ENCODE measurements around the gene EVA1C. TPM values are rescaled to one million over a fixed set of nuclear protein-coding genes. Genes with fewer than 3 reads are reported as not detected.
"Not testable (repeated sequence)": the region's sequence is repeated elsewhere in the genome, so short reads cannot be mapped to it uniquely, and the experiment has no call there.

The EVA1C gene
- total RNA-seq, 1 experiment from 2014 or later: 46.5 TPM

DNA sequence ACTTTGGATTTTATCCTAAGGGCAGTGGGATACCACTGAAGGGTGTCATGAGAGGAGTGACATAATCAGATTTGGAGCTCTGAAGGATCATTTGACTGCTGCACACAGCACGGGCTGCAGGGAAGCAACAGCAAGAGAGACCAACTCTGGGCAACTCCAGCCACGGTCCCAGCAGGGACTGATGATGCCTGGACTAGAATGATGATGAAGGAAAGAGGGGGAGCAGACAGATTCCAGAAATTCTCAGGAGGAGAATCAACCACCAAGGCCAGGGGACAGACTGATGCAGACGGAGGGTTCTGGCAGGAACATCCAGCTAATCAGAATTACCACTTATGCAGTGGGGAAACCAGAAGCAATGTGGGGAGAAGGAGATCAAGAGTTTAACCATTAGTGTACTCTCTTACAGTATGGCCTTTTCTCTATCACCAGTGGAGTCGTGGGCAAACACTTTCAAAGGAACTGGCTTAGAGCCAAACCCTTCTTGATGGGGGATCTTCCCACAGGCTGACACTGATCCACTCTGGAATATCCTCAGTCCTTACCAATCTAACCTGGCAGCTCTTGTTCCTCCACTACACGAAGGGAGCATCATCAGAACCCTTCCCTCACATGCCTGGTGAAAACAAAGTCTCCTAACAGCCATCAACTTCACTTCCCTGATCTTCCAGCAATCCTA lies 23.0 kb upstream of the EVA1C start:
- DNase-seq (ENCODE audit: extremely low read depth, low read depth): no peak

DNA sequence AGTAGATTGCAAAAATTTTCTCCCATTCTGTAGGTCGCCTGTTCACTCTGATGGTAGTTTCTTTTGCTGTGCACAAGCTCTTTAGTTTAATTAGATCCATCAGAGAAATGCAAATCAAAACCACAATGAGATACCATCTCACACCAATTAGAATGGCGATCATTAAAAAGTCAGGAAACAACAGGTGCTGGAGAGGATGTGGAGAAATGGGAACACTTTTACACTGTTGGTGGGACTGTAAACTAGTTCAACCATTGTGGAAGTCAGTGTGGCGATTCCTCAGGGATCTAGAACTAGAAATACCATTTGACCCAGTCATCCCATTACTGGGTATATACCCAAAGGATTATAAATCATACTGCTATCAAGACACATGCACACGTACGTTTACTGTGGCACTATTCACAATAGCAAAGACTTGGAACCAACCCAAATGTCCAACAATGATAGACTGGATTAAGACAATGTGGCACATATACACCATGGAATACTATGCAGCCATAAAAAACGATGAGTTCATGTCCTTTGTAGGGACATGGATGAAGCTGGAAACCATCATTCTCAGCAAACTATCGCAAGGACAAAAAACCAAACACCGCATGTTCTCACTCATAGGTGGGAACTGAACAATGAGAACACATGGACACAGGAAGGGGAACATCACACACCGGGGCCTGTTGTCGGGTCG lies 21.8 kb upstream of the EVA1C start:
- DNase-seq (ENCODE audit: extremely low read depth, low read depth): not testable (repeated sequence)

DNA sequence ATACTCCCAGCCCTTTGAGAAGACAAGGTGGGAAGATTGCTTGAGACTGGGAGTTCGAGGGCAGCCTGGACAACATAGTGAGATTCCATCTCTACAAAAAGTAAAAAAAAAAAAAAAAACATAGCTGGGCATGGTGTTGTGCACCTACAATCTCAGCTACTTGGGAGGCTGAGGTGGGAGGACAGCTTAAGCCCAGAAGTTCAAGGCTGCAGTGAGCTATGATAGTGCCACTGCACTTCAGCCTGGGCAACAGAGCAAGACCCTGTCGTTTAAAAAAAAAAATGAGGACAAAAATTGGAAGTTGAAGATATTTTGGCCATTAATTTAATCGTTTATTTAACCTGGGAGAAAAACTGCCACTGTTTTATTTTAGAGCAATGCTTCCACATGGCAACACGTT lies 20.8 kb upstream of the EVA1C start:
- DNase-seq (ENCODE audit: extremely low read depth, low read depth): no peak

DNA sequence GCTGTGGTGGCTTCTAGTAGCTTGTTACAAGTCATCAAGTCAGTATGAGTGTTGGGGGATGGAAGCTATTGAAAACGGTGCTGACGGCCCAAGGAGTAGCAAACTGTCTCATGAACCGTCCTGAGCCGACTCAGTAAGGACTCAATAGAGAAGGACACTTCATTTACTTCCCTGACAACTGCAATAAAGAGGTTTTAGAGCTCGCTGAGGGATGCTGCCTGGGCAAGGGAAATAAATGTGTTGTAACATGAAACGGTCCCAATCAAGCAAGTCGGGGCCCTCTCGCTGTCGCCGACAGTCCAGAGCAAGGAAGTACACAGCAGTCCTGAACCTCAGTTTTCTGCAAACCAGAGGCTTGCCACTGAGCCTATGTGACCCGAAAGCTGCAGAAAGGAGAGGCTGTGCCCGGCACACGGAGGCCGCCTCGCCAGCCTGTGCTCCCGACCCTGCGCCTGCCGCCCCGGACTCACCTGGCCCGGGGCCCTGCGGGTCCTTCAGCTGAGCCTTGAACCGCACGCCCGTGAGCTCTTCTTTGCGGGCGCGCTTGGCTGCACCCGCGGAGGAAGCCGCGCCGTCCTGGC lies 20.1 kb upstream of the EVA1C start:
- no peak for DNase-seq (ENCODE audit: extremely low read depth, low read depth)

DNA sequence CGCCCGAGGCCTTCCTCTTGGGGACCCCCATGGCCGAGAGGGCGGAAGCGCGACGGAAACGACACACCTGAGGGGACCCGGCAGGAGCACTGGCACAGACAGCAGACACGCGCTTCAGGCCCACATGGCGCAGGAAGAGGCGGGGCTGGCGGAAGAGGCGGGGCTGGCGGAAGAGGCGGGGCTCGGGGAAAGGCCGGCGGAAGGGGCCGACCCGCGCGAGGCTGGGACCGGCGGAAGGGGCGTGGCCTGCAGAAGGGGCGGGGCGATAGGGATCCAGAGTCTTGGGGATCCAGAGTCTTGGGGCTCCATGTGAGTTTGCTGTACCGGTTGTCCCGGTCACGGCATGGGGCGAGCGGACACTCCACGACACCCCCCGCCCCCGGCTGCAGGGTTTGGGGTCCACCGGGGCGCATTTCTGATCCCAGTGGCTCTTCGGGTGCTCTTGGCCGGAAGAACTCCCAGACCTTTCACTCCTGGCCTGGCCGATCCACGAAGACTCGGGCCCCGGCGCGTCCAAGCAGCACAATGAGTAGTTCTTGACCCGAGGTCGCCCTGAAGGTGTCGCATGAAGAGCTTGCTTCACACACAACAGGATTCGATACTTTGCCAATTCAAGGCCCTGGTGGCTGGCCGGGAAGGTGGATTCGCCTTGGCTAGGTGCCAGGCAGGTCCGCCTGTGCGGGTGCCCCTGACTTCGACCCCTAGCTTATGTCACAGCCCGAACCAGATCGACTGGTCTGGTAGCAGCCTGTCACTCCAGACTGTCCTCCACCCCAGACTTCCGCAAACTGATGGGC lies 19.4 kb upstream of the EVA1C start, which contains the start of gene URB1:
Gene URB1 (minus strand): TSS at position 133 of the 797 bp plus-strand sequence. CDS start 102 bp downstream, at position 31.
- DNase-seq (ENCODE audit: extremely low read depth, low read depth): peak; percentile 78

DNA sequence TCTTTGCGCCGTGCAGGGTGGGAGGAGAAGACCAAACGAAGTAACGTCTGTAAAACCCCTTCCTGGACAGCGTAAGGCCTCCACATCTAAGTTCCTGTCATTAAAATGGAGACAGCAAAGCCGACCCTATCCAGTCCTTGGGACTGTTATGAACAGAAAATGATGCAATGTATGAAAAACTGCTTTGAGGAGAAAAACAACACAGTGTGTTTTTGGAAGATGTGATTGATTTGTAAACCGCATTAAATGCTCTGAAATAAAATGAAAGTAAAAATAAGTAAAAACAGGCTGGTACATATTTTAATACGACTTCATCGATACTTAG lies 18.9 kb upstream of the EVA1C start:
- no peak for DNase-seq (ENCODE audit: extremely low read depth, low read depth)

DNA sequence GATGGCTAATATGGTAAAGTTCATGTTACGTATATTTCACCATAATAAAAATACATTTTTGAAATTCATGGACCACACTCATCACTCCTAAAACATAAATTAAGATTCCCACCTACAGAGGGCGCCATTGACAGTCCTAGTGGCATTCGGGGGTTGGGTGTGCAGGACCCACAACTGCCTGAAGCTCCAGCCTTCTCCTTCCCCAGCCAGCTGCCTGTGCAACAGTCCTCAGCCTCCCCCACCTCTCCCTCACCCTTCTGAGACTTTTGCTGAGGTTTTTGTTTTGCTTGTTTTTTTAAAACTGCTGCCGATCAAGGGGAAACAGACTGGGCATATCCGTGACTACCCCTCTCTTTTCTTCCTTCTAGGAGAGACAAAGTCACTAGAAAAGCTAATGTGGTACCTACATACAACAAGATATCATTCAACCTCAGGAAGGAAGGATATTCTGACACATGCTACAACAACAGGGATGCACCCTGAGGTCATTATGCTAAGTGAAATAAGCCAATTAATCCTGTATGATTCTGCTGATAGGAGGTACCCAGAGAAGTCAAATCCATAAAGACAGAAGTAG lies 9.2 kb upstream of the EVA1C start:
- DNase-seq (ENCODE audit: extremely low read depth, low read depth): peak; percentile 70

DNA sequence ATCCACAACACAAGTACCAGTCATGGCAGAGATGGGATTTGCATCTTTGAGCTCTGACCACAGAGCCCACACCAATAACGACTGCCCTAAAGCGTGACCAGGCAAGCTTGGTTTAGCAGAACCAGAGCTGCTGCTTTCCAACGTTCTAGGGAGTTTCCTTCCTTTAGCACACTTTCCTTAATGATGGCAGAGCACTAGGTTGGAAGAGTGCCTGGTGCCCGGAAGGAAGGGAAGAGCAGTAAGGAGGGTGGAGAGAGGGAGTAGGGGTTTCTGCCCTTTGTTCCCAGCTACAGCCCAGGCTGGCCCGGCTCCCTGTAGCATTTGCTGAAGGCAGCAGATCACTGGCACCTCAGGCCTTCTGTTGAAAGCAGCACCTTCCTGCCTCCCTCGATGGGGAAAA lies 6.1 kb upstream of the EVA1C start:
- no peak for DNase-seq (ENCODE audit: extremely low read depth, low read depth)

DNA sequence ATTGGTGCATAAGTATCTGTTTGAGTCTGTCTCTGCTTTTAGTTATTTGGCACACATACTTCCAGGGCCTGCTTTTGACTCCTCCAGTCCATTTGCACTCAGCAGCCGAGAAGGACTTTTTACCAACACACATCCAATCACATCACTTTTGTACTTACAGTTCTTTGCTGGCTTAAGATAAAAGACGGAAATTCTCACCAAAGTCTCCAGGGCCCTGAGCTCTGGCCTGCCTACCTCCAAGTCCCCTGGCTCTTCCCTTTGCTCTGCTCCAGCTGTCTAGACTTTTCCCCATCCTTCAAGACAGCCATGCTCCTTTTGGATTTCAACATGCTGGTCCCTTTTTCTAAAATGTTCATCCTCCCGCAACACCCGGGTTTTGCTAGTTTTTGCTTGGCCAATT lies 2.2 kb upstream of the EVA1C start:
- DNase-seq (ENCODE audit: extremely low read depth, low read depth): no peak

DNA sequence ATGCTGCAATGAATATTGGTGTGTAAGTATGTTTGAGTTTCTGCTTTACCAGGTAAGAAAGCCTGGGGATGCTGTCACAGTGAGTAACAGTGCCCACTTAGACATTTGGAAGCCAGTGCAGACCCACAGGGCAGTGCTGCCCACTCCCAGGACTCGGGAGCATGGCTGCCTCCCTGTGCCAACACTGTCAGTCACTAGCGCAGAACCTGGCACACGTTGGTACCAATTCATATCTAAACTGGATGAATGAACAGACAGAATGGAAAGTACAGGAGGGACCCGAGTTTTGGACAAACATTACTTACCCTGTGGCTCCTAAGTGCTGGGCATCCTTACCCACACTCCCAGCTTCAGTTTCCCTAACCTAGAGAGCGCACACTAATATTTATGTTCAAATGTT lies 1.6 kb upstream of the EVA1C start:
- no peak for DNase-seq (ENCODE audit: extremely low read depth, low read depth)

DNA sequence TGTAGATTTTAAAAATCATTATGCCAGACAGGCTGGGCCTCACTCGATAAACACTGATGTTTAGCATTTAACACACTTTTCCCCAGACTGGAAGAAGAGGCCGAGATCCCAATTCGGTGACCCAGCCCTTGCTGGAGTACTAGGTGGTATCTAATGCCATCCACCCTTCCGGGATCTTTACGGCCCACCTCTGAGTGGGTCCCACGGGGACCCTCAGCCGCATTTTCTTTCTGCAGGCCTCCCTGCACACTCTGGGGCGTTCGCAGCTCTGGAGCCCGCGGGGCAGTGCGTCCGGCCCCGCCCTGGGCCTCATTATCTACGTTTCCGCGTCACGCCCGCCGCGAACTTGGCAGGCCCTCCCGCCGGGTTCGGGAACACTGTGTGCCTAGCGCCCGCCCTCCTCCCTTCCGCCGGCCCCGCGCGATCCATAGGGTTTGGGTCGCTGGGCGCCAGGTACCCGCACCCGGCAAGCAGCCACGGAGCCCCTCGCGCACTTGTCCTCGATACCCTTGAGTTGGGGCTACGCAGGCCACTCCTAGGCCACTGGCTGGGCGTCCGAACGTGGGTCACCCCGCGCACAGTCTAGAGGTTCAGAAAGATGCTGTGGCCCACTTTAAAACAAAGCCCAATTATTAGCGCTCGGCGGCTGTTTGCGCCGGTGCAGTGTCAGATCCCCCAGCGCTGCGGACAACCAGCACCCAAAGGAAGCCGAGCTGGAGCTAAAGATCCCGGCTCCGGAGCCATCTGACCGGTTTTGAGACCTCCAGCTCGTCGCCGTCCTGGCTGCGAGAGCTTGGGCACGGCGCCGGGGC lies 950 bp upstream of the EVA1C start:
- DNase-seq (ENCODE audit: extremely low read depth, low read depth): peak; percentile 59

DNA sequence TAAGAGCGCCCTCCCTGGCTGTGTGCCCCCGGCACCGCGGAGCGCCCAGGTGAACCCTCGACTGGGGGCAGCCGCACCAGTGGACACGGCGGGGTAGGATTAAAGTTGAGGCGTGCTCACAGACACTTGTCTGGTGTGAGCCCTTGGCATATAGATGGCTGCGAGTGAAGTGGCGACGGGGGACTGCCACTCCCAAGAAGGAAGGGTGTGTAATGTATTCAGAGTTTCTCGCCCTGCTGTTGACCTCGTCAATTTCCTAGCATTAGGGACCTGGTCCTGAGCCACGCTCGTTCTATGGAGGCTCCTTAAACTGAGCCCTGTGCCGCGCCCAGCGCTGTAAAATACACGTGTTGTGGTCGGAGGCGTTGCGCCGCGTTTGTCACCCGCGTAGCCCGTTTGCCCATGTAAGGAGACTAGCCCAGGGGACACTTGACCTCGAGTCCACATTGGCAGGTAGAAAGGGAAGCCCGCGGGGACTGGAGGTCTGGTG lies 554 bp downstream of the EVA1C start:
- peak; percentile 33 for DNase-seq (ENCODE audit: extremely low read depth, low read depth)

DNA sequence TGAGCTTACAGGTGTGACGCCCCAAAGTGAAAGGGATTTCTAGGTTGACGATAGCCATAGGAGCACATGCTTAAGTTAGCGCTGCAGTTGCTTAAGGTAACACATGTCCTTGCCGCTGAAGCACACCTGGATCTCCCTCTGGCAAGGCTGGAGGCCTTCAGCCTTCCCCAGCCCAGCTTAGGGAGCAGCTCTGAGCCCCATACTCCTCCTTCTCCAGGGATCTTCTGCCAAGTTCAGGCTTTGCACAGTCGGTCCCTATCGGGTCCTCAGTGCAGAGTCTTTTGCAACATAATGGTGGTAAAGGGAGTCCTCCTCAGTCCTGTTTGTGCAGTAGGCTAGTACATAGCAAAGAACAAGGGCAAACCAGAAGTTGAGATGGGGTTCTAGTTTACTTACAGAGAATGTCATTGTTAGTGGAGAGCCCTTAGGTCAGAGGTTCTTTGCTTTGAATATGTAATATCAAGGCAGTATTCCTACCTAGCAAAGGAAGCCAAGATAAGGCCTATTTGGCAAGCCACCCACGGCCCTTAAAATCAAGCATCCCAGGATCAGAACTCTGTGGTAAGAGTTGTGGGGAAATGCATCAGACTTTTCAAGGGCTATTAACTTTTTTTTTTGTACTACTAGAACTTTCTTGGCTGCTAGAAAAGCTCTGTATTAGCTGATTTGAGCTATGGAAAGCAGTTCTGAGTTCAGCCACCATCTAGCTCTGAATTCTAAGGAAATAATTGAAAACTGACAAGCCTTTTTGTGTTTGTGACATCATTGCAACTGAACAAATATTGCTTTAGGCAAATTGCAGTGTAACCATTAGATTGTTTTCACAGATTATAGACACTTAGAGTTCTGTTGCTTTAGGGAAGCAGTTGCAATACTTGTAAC lies 1.4 kb downstream of the EVA1C start:
- no peak for DNase-seq (ENCODE audit: extremely low read depth, low read depth)

DNA sequence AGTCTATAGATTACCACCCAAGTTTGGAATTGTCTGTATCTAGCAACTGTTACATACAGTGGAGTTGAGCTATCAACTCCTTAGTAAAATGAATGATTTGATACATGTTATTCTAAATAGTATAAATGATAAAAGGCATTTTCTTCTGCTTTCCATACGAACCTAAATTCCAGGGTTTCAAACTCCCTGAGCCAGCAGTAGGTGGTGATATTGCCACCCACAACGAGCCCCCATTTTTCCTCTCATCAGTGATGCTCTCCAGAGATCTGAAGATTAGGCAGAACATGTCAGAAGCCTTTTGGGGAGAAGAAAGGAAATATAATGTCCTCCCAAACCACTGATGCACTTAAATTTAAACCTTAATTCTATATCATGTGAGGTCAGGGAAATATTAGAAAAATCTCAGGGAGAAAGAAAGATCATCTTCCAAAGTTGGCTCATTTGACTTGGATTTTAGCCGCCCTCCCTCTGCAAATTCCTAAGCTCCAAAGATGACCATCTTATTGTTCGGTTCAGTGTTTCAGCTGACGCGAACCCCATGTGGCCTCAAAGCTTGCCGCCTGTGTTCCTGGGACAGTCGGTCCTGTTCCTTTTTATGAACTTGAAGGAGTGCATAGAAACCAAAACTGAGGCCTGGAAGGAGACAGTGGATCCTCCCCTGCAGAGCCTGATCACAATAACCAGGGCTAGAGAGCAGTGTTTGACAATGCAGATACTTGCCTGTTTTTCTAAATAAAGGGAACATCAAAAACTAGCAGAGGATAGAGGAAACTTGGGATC lies 2.3 kb downstream of the EVA1C start:
- peak; percentile 40 for DNase-seq (ENCODE audit: extremely low read depth, low read depth)

DNA sequence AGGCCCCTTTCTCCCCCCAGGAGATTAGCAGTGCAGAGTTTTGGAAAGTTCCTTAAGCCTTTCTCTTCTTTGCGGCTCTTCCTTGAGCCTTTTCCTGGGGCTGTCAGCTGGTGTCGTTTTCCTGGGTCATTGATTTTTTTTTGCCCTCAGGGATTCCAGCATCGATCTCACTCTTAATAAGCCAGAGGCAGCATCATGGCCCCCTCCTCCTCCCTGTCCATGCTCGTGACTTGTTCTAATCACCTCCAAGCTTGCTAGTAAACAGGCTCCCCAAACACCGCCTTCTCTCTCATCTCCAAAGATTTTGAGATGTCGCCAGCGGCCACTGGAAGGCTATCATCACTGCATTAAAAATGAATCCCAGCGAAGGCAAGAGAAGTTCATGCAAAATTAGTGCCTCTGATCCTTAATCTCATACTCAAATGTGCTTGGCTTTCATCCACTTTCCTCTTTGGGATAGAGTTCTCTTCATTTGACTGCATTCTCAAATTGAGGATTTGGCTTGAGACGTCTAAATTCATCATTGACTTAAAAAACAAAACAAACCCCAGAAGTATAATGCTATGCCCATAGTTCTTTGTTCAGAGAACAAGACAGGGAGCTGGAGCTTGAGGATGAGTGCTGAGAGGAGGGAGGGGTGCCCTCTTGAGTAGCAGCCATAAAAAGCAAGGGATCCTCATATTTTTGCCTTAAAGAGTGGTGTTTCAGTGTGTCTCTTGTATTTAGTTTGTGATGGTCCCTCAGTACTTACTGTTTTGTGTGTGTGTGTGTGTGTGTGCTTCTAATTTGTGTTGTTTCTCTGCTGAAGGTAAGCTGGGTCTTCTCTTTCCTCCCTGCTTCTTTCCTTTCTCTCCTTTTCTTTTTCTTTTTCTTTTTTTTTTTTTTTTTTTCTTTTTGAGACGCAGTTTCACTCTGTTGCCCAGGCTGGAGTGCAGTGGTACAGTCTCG lies 3.2 kb downstream of the EVA1C start:
- DNase-seq (ENCODE audit: extremely low read depth, low read depth): no peak

DNA sequence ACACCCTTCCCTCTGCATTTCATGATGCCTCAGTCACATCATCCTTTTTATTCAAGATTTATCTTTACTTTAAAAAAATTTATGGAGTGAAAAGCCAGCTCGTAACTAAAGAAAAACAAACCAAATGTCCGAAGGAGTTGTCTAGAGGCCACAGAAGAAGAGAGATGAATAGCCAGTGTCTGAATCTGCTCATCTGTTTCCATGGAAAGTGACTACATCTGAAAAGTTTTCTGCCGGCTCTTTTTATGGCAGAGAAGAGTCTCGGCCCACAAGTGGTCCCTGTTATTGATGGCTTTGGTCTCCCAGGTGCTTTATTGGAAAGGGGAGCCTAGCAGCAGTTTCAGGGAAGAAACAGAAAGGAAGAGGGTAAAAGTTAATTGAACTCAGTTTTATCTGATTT lies 5.6 kb downstream of the EVA1C start:
- no peak for DNase-seq (ENCODE audit: extremely low read depth, low read depth)

DNA sequence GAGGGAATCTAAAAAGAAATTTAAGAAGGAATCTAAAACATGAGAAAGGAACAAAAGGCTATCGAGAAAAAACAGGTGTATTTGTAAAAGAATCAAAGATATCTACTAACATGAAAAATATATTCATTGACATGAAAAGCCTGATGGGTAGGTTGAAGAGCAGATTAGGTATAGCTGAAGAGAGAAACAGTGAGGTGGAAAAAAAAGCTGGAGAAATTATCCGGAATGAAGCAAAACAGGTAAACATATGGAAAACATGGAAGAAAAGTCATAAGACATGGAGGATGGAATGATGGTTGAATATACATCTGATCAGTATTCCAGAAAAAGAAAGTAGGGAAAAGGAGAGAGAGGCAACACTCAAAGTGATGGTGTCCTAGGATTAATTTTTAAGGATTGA lies 9.6 kb downstream of the EVA1C start:
- DNase-seq (ENCODE audit: extremely low read depth, low read depth): no peak
